MM.1S (cell line): ENCODE data around the gene TP53BP2.

Experiments used
- DNase-seq: peaks from one replicate; pipeline ENCODE4 v3.0.0-alpha.2; 2015
- H2AFZ ChIP-seq: fragments of 300-600 bp; sonication (generic); 2 replicates; pipeline ENCODE4 v1.6.0; 2016; ENCODE audit warnings: antibody characterized with exemption, low read length
- H3F3A ChIP-seq: fragments of 300-600 bp; sonication (generic); 2 replicates; pipeline ENCODE4 v1.6.1; 2016; ENCODE audit warnings: mild to moderate bottlenecking, antibody characterized with exemption, low read length, moderate library complexity, mixed read lengths; ENCODE audit not compliant: insufficient read depth
- H3K27ac ChIP-seq: fragments of 300-600 bp; sonication (generic); 2 replicates; pipeline ENCODE4 v1.5.1; 2016; ENCODE audit warnings: mild to moderate bottlenecking, low read length
- H3K27me3 ChIP-seq: fragments of 300-600 bp; sonication (generic); replicated peaks from 2 replicates; pipeline ENCODE4 v1.6.0; 2016; ENCODE audit warnings: low read length; ENCODE audit not compliant: insufficient read depth
- H3K36me3 ChIP-seq: fragments of 300-600 bp; sonication (generic); replicated peaks from 2 replicates; pipeline ENCODE4 v1.6.1; 2016; ENCODE audit warnings: mild to moderate bottlenecking, low read length, mixed read lengths; ENCODE audit not compliant: insufficient read depth
- H3K4me1 ChIP-seq: fragments of 300-600 bp; sonication (generic); 2 replicates; pipeline ENCODE4 v1.6.1; 2016; ENCODE audit warnings: low read length, mixed read lengths
- H3K4me2 ChIP-seq: fragments of 300-600 bp; sonication (generic); 2 replicates; pipeline ENCODE4 v1.6.0; 2016; ENCODE audit warnings: low read depth, low read length
- H3K4me3 ChIP-seq: fragments of 300-600 bp; sonication (generic); 2 replicates; pipeline ENCODE4 v1.5.1; 2016; ENCODE audit warnings: low read length, mixed read lengths
- H3K79me2 ChIP-seq: fragments of 300-600 bp; sonication (generic); 2 replicates; pipeline ENCODE4 v1.6.1; 2016; ENCODE audit warnings: mixed run types, low read length, mixed read lengths
- H3K9ac ChIP-seq: fragments of 300-600 bp; sonication (generic); 2 replicates; pipeline ENCODE4 v1.6.1; 2016; ENCODE audit warnings: low read length, mixed read lengths
- H3K9me2 ChIP-seq: fragments of 300-600 bp; sonication (generic); replicated peaks from 2 replicates; pipeline ENCODE4 v1.6.1; 2016; ENCODE audit warnings: mild to moderate bottlenecking, low read length, mixed read lengths; ENCODE audit not compliant: insufficient read depth
- H3K9me3 ChIP-seq: fragments of 300-600 bp; sonication (generic); replicated peaks from 2 replicates; pipeline ENCODE4 v1.6.1; 2016; ENCODE audit warnings: mild to moderate bottlenecking, low read length, mixed read lengths; ENCODE audit not compliant: insufficient read depth
- H4K20me1 ChIP-seq: fragments of 300-600 bp; sonication (generic); 2 replicates; pipeline ENCODE4 v1.6.1; 2016; ENCODE audit warnings: mild to moderate bottlenecking, low read length, moderate library complexity, mixed read lengths; ENCODE audit not compliant: insufficient read depth
- CTCF ChIP-seq: fragments of 300-600 bp; sonication (generic); IDR thresholded peaks from 2 replicates; pipeline ENCODE4 v1.5.1; 2016; ENCODE audit warnings: antibody characterized with exemption, low read length, mixed read lengths
- EZH2 ChIP-seq: fragments of 300-600 bp; sonication (generic); optimal IDR thresholded peaks from 2 replicates; pipeline ENCODE3; 2017; ENCODE audit warnings: low read depth, mild to moderate bottlenecking, antibody characterized with exemption, low read length, mixed read lengths
- EZH2phosphoT487 ChIP-seq: fragments of 300-600 bp; sonication (generic); IDR thresholded peaks from 2 replicates; pipeline ENCODE4 v1.6.1; 2018; ENCODE audit warnings: antibody characterized with exemption, low read length

TP53BP2 gene

GRCh38 chr1:223759273-223759672 lies 86.5 kb downstream of the TP53BP2 start:
- no peaks in the 10 kb centered on the region for H3K9me2 ChIP-seq
- H3K4me3 ChIP-seq: no peak overlapping the region
- no peaks in the 10 kb centered on the region for H3K27me3 ChIP-seq
- no peaks in the 10 kb centered on the region for H3K36me3 ChIP-seq
- DNase-seq: no peak
- no peaks in the 10 kb centered on the region for H3K79me2 ChIP-seq
- no peak overlapping the region for H3K9ac ChIP-seq
- no peaks in the 10 kb centered on the region for H3K9me3 ChIP-seq
- TF ChIP-seq EZH2phosphoT487 (no peak), CTCF (no peak), EZH2 (no peak)
- H3K4me1 ChIP-seq: no peaks in the 10 kb centered on the region
- H2AFZ ChIP-seq: no peak overlapping the region
- no peaks in the 10 kb centered on the region for H3F3A ChIP-seq
- H3K4me2 ChIP-seq: no peak overlapping the region
- no peak overlapping the region for H3K27ac ChIP-seq
- no peaks in the 10 kb centered on the region for H4K20me1 ChIP-seq

- Histone ChIP-seq H3K36me3 (no peaks in the 10 kb centered on the region), H3K27me3 (no peaks in the 10 kb centered on the region), H3K4me3 (no peak overlapping the region), H3K27ac (no peak overlapping the region), H3K9me3 (no peaks in the 10 kb centered on the region), H3K4me2 (no peak overlapping the region), H2AFZ (no peak overlapping the region), H4K20me1 (no peaks in the 10 kb centered on the region), H3K9me2 (no peaks in the 10 kb centered on the region), H3F3A (no peaks in the 10 kb centered on the region), H3K4me1 (no peaks in the 10 kb centered on the region), H3K79me2 (no peaks in the 10 kb centered on the region), H3K9ac (no peak overlapping the region)
- no peak for DNase-seq
- TF ChIP-seq EZH2 (no peak), CTCF (no peak), EZH2phosphoT487 (no peak)
Measured at GRCh38 chr1:223758734-223759133, 87.0 kb downstream of the TP53BP2 start.

GRCh38 chr1:223756806-223757700 lies 88.7 kb downstream of the TP53BP2 start:
- Histone ChIP-seq H3K4me1 (no peaks in the 10 kb centered on the region), H3K27me3 (no peaks in the 10 kb centered on the region), H3F3A (no peaks in the 10 kb centered on the region), H3K4me2 (no peak overlapping the region), H3K9ac (no peak overlapping the region), H2AFZ (no peak overlapping the region), H4K20me1 (no peaks in the 10 kb centered on the region), H3K9me3 (no peaks in the 10 kb centered on the region), H3K36me3 (no peaks in the 10 kb centered on the region), H3K4me3 (no peak overlapping the region), H3K27ac (no peak overlapping the region), H3K79me2 (no peaks in the 10 kb centered on the region), H3K9me2 (no peaks in the 10 kb centered on the region)
- no peak for TF ChIP-seq EZH2phosphoT487
- no peak for TF ChIP-seq CTCF
- TF ChIP-seq EZH2: no peak
- no peak for DNase-seq
